ENCODE results near the gene NPHP4.
A peak's percentile ranks its signal among the peaks of the same experiment; 100 is the strongest.
"Not testable (repeated sequence)": the region's sequence is repeated elsewhere in the genome, so short reads cannot be mapped to it uniquely, and the experiment has no call there.

The NPHP4 gene

DNA sequence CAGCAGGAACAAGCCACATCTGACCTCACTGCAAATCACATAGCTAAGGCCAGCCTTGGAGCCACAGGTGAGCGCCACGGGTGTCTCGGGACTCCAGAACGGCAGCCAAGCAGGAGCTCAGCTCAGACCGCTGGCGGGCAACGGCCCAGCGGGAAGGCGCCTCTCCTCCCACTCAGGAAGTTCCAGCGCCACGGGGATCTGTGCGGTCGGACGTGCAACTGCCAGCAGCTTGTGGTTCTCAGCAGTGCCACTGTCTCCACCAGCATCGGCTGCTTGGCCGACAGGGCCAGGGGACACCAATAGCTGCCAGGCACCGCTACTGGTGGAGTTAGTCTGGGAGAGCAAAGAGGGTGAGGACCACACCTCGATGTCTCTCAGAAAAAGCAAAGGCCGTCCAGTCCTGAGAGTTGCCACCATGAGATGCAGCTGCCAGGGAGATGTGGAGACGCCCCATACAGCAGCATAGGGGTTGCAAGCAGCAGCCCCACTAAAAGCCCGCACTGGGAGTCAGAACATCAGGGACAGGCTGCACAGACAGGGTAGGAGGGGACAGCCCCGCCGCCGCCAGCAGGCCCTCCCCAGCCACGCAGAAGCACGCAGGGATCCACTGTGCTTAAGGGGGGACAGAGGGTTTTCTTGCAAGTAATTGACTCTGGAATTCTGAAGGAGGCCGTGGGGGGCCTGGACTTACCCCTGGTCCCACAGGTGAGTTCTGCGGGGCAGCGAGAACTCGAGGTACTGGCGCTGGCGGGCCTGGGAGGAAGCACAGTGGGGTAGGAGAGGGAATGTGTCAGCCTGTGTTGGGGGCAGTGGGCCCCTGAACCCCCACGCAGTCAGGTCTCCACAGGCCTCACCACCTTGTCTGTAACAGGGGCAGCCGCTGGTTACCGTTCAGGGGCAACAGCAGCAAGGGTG is 83.5 kb downstream of the NPHP4 start:
- no peak for DNase-seq

DNA sequence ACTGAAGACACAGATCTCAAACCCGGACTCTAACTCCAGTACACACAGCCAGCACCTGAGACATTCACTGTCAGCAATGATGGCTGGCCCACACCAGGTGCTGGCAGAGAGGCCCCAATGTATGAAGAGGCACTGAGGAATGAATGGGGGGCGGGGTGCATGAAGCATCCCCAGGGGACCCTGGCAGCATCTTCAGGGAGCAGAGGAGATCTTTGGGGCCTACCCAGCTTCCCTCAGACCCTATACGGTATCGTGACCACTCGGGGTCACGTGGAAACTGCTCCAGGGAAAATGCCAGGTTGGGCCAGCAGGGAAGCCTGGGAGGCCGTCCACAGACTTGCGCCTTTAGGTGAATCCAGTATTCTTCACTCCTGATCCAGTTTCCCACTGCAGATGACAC is 84.3 kb downstream of the NPHP4 start:
- DNase-seq: no peak

DNA sequence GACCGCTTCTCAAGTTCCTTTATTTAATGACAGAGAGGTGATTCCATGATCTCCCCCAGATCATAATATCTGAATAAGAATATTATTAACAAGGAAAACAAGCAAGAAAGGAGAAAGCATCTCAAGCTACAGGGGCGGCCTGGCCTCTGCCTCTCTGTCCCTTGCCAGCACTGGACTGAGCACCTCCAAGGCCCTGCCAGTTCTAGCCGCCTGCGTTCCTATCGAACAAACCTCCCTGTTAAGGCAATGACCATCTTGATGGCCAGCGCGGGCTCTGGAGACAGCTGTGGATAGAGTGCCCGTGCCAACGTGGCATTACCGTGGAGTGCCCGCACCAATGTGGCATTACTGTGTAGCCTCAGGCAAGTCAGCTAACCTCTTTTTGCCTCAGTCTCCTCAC is 84.8 kb downstream of the NPHP4 start:
- no peak for DNase-seq

DNA sequence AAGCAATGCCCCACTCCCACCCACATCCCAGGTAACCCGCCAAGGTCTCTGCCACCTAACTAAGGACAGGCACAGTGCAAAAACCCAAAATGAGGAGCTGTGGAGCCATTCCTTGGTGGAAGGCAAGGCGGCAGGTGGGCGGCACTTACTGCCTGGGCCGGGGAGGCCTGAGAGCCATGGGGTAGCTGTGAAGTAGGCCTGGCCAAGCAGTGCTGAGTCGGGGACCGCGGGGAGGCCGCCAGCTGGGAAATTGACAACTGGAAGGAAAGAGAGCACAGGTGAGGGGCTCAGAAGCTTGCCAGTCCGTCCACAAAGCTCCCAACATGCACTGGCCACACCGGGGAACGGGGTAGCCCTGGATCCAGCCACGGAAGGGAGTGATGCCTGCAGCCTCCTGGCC is 85.3 kb downstream of the NPHP4 start:
- DNase-seq: no peak

DNA sequence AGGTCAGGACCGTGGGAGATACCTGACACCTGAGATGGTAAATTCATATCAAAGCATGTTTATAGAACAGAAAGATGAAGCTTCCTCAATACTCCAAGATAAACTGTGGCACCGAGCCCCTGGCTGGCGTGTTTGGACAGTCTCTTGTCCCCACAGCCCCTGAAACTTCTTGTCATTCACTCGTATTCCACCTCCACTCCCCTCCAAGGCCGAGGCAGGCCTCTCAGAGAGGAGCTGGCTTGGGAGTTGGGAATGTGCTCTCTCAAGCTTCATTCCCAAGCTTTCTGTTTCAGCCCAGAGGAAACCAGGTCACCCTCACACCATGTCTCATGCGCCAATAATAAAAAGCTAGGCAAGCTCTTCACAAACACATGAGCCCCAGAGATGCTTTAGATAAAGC is 86.1 kb downstream of the NPHP4 start:
- DNase-seq: no peak

DNA sequence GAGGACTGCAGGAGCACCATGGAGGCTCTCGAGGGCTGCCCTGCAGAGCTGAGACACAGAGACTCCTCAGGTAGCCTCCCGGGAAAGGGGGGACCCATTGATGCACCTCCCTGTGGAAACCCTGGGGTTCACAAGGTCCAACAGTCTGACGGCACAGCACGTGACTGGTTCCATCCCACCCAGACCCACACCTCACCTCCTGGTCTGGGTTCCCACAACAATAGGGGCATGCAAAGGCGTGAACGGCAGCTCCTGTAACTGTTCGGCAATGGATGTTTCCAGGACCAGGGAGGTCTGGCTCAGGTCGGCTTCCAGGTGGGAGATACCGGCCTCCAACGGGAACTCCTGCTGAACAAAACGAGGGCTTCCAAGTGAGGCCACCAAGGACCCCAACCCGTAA is 86.8 kb downstream of the NPHP4 start:
- DNase-seq: no peak

DNA sequence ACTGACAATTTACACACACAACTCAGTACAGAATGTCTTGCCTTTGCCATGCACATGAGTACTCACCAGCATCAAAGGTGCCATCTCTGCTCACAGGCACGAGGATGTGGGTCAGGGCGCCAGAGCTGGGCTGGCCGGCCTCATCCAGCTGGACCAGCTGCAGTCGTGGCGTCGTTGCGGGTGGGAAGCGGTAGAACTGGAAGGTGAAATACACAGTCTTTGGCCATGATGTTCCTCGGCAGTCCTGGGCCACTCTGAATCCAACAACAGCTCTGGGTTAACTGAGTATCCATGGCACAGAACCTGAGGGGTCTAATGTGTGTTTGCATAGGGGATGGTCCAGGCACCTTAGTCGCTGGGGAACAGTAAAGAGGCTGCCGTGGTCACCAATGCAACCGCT is 87.7 kb downstream of the NPHP4 start:
- no peak for DNase-seq

DNA sequence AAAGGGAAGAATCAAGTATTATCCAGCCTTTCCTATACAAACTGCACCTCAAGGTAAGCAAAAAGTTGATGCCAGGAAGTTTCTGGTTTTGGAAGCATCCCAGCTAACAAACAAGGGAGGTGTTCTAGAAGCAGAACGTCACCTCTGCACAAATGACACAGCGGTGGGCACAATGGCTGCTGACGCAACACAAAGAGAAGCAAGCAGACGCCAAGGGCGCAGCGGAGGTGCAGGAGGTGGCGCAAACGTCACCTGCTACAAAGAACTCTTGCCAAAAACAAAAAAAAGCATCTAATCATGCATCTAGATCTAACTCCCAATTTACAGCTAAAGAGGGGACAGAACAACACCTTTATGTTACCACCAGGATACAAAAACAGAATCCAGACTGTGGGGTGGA is 88.5 kb downstream of the NPHP4 start:
- no peak for DNase-seq

DNA sequence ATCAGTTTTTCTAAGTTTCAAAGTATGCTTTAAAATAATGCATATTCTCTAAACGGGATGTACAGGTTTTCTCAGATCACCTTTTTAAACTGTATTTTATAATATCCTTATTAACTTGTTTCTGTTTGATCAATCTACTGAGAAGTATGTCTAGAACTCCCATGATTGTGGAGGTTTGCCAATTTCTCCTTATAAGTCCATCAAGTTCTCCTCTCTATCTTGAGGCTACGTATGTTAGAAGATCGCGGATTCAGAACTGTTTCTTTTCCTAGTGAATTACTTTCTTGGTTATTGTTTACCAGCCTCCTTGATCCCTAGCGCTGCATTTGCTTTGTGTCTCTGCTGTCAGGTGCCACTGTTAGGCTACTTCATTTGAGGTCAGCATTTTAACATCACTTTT is 89.2 kb downstream of the NPHP4 start:
- DNase-seq: no peak

DNA sequence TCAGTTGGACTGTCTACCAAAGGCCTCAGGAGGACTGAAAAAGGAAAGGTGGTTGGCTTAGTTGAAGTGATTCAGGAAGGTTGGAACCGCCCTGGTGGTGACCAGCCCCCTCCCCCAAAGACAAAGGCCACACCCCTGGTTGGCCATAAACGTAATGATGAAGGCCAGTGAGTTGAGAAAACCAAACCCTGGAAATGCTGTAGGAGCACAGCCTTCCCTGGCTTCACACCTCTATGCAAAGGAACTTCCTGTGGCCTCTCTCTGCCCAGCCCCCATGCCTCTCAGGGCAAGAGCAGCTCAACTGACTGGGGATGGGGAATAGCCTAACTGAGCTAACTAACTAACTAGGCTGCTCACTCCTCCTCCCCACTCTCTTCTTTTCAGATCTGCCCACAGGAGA is 90.4 kb downstream of the NPHP4 start:
- DNase-seq: no peak

DNA sequence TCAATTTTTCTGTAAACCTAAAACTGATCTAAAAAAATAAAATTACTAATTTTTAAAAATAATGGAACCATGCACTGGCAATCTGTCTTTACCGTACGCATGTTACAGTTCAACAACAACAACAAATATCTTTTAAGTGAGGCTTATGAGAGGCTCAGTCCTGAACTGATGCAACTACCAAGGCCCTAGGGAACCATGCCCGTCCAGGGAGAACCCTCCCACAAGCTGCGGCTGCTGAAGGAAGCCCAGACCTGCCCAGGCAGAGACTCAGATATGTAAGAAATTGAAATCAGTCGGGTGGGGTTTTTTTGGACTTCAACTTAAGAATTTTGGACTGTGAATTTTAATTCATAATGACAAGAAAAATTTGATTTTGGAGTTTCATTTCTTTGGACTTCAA is 91.1 kb downstream of the NPHP4 start:
- DNase-seq: no peak

DNA sequence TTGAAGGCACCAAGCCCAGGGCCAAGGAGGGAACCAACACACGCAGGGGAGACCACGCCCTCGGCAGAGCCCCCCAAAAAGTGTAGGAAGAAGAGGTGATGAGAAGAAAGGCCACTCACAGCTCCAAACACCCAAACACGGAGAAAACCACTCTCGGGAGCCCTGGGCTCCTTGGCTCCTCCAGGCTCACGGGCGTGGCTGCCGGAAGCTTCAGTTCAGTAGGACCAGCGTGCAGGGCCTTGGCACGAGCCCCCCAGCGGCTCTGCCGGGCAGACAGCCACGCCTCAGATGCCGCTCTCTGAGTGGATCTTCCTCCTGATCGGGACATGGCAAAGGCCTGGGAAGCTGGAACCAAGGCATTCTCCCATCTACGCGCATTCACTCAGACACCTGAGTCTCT is 94.0 kb downstream of the NPHP4 start:
- DNase-seq: no peak

DNA sequence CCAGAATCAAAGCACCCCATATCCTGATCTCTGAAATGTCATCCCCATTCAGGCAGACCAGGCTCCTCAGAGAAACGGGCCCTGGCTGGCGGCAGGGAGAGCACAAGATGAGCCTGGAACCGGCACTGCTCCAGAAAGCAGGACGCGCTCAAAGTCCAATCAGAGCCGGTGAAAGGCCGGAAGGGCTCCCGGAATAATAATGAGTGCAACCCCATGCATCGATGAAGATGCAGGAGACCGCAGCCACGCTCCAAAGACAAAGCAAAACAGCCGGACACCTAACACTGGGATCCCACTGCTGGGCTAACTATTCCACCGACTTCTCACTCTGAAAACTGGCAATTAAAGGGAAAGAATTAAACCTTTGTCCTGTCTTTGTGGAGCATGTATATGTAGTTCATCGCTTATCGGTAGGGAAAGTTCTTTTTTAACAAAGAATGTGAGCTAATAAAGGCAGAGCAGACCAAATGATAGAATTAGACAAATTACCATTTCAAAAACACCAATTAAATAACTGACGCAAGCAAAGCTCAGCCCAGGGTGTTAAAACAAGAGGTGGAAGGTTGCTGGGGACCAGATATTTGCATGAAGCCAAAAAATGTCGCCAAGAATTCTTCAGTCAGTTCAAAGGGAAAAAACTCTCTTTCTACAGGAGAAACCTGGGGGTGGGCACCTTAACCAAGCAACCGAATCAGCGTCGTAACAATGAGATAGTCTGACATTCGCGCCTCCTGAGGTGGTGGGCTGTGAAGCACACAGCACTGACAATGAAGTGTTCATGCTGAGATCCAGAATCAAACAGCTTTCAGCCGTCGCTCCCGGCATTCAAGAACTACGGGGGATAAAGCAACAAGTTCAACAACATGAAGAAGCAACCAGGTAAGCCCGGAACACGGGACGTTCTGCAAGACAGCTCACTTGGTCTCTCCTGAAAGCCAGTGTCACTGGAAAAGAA is 95.2 kb downstream of the NPHP4 start:
- no peak for DNase-seq

DNA sequence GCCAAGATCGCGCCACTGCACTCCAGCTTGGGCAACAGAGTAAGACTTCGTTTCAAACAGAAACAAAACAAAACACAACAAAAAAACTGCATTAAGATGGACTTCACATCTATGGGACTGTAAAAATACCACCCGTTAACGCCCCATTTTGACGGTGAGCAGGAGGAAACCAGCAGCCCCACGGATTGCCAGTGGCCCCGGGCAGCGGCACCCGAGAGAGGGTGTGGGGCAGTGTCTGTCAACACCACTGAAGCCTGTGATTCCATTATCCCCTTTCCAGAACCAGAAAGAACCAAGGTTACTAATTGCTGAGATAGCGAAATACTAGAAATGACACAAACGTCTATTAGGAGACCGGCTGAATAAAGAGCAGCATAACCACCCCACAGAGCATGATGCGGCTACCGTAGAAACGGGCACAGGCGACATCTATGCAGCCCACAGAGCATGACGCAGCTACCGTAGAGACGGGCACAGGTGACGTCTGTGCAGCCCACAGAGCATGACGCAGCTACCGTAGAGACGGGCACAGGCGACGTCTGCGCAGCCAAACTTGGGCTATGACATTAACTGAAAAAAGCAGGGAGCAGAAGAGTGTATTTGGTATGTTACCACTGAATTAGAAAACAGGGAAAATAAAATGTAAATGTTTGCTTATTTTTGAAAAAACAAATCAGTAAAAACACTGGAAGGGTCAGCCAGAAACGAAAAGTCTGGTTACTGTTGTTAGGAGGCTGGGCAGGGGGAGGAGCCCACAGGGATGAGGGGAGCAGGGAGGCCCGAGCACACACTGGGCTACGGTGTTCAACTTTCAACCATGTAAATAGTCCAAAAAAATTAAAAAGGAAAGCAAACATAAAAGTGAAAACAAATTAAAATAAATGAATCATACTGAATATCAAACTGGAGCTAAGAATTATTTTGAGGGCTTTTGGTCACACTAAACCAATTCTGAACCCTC is 96.5 kb downstream of the NPHP4 start:
- DNase-seq: no peak

DNA sequence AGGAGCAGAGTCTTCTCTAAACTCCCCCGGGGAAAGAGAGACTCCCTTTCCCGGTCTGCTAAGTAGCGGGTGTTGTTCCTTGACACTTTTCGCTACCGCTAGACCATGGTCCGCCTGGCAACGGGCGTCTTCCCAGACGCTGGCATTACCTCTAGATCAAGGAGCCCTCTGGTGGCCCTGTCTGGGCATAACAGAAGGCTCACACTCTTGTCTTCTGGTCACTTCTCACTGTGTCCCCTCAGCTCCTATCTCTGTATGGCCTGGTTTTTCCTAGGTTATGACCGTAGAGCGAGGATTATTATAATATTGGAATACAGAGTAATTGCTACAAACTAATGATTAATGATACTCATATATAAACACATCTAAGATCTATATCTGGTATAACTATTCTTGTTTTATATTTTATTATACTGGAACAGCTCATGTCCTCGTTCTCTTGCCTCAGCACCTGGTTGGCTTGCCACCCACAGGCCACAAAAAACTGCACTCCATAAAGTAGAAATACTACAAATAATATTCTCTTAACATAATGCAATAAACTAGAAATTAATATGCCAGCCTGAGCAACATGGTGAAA is 98.4 kb downstream of the NPHP4 start:
- not testable (repeated sequence) for DNase-seq

DNA sequence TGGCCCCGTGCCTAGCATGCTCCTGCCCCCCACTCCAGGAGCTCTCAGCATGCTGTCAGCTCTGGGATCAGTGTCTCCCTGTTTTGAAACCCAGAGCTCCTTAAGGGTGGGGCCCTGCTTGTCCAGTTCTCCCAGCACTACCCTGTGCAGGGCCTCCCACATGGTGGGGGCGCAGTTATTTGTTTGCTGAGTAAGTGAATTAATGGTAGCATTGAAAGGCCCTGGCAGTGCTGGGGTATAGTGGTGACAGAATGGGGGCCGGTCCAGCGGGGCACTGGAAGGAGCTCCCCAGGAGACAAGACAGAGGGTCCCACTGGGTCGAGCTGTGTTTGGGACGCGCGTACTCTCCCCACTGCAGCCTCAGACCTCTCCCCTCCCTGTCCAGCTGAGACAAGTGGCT is 99.9 kb downstream of the NPHP4 start:
- DNase-seq: no peak

DNA sequence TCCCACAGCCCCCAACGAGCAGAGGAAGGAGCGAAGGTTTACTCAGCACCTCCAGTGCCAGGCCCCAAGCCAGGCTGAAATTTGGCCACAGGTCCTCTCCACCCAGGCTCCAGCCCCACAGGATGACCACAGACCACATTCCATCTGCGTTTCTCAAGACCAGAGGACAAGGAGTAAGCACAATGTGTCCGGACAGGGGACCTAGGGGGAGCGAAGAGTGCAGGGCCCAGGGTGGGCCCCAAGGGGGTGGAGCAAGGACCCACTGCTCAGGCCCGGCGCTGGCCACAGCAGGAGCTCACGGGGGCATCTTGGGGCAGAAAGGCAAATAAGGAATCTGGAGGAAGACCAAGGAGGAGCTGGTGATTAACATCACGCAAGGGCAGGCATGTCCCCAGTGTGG is 100.5 kb downstream of the NPHP4 start:
- DNase-seq: peak; percentile 46

DNA sequence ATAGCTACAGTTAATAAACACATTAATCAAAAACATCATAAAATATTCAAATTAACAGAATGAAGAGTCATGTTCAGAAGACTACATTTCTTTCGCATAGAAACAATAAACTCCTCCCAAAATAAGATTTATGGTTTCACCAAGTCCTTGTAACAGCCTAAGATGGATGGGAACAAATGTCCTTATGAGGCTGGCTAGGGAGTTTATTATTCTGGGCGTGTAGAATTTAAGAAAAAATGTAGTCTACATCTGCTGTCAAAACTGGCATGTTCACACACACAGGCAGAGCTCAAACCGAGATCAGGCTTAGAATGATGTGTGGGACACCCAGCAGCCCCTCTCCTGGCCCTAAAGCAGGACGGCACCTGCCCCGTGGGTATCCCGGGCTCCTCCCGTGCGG is 101.1 kb downstream of the NPHP4 start:
- DNase-seq: no peak

DNA sequence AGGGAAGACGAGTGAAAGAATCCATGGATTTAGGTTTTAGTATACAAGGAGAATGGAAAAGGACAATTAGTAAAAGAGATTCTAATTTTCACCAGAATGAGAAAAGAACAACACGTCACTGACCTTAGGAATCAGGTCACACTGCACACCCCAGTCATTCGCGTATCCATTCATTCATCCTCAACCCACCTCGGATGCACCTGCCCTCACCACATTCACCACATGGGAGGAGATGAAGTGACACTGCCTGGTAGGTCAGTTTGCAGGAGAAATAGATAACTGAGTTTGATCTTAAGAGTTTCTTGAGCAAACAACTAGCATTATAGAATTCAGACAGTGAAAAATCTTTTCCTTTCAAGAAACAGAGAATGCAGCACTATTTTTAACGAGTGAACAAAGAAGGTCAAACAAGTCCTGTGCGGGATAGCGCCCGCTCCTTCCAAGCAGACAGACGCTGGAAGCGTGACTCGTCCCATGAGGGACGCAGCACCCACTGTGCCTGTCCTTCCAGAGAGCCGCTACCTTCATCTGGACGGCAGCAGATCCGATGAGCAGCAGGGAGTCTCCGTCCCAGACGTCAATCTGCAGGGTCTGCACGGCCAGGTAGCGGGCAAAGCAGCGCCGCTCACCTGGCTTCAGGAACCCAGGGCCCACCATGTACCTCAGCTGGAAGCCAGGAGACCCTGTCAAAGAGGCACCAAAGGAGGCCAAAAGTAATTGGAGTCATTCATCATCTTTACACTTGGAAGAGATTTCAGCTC is 101.7 kb downstream of the NPHP4 start:
- no peak for DNase-seq

DNA sequence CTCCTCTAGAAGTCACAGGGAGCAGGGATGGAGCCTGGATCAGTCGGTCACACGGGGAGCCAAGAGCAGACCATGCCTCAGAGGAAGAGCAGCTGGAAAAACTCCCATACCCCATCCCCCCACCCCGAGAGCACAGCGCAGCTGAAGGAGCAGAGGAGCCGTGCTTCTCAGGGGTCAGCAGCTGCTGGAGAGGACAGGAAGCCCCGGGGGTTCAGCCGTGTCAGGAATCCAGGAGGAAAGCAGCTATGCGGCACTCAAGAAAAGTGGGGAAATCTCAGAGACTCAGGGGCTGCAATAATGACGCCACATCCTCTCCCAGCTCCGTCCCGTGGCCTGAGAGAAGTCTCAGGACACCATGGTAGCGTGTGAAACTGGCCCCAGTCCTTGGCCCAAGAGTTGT is 102.3 kb downstream of the NPHP4 start:
- DNase-seq: no peak

DNA sequence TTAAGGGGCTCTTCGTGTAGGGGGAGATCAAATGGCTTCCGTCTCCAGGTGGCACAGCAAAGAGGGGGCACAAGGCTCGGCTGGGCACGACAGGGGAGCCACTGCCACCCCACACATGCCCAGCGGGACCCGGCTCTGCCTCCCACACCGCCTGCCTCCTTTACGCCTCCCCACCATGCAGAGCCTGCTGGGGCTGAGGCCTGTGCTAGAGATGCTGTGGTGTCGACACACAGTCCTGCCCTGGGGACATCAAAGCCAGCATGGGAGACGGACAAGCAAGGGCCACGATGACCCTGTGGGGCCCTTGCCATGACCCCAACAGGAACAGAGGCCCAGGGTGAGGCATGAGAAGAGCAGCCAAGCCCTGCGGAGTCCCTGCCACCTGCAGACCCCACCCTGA is 102.8 kb downstream of the NPHP4 start:
- no peak for DNase-seq
